Urinary bladder (tissue), 4 donors: Measurements from ENCODE around the gene BTBD19. TPM values are rescaled to one million over a fixed set of nuclear protein-coding genes. Genes with fewer than 3 reads are reported as not detected.
"Not testable (repeated sequence)": the region's sequence is repeated elsewhere in the genome, so short reads cannot be mapped to it uniquely, and the experiment has no call there.

Source experiments
- DNase-seq: peaks from one replicate; pipeline ENCODE4 v3.0.0-alpha.2; 2015; ENCODE audit errors: extremely low spot score
- H3K27ac ChIP-seq: one replicate; pipeline ENCODE4 v1.5.1; 2013; ENCODE audit warnings: low read depth, mild to moderate bottlenecking, moderate library complexity
- H3K36me3 ChIP-seq: one replicate; pipeline ENCODE4 v1.6.1; 2013; ENCODE audit warnings: mild to moderate bottlenecking, moderate library complexity; ENCODE audit not compliant: insufficient read depth
- H3K4me1 ChIP-seq: one replicate; pipeline ENCODE4 v1.6.1; 2013; ENCODE audit warnings: mild to moderate bottlenecking, moderate library complexity; ENCODE audit not compliant: insufficient read depth
- H3K4me3 ChIP-seq: one replicate; pipeline ENCODE4 v1.5.1; 2013; ENCODE audit warnings: low read depth, low read length
- WGBS: extraction: QIAGEN DNeasy Blood & Tissue Kit; methylation state at CpG from one replicate; pipeline ENCODE4 v1.1.7; 2013; 5-methylcytosine and 5-hydroxymethylcytosine counted together
- polyA plus RNA-seq: library from polyadenylated mRNA; stranded (reverse); fragments of 200-250 nt; gene quantifications from one replicate; pipeline ENCODE4 v1.2.3, GENCODE V29; 2013
- total RNA-seq: library from RNA; depleted of rRNA; stranded (reverse); fragments of >200 nt; gene quantifications from one replicate; pipeline ENCODE4 v1.2.3, GENCODE V29; 2014
- donor health status: healthy with polysubstance abuse.
- donor health status: healthy.

The BTBD19 gene
- total RNA-seq (5.3 TPM), polyA plus RNA-seq (4.3 TPM)

GRCh38 chr1:44808063-44808937 is at the start of gene BTBD19:
Gene BTBD19, plus strand, starts transcription at chr1:44808523. Its CDS starts 298 bp downstream, at chr1:44808821.
- H3K4me3 ChIP-seq: no peak within 1 kb of the TSS

GRCh38 chr1:44759077-44759476 is 49.2 kb upstream of the BTBD19 start:
- Histone ChIP-seq H3K36me3 (no peaks in the 10 kb centered on the region), H3K4me3 (no peak overlapping the region), H3K4me1 (no peaks in the 10 kb centered on the region), H3K27ac (no peak overlapping the region)
- DNase-seq: no peak
- 90% methylated on average over 11 of the region's 11 CpGs for WGBS

More at GRCh38 chr1:44808063-44808937, at the start of gene BTBD19:
- Histone ChIP-seq H3K36me3 (no peaks in the 10 kb centered on the region), H3K4me1 (no peaks in the 10 kb centered on the region), H3K27ac (peak within 1 kb of the TSS; percentile 100)
- 16% methylated on average over 23 of the region's 23 CpGs for WGBS
- DNase-seq: peak; percentile 83

GRCh38 chr1:44760876-44761275 is 47.4 kb upstream of the BTBD19 start:
- no peak for DNase-seq
- Histone ChIP-seq H3K4me3 (no peak overlapping the region), H3K36me3 (no peaks in the 10 kb centered on the region), H3K4me1 (no peaks in the 10 kb centered on the region), H3K27ac (no peak overlapping the region)
- 93% methylated on average over 3 of the region's 3 CpGs for WGBS

- H3K36me3 ChIP-seq, H3K27ac ChIP-seq, DNase-seq, H3K4me3 ChIP-seq, H3K4me1 ChIP-seq: not testable (repeated sequence)
- 96% methylated on average over 6 of the region's 6 CpGs for WGBS
Measured at GRCh38 chr1:44766421-44766820, 41.9 kb upstream of the BTBD19 start.

- under 1% methylated on average over 65 of the region's 65 CpGs for WGBS
- H3K4me1 ChIP-seq: no peaks in the 10 kb centered on the region
- H3K4me3 ChIP-seq: peak within 1 kb of the TSS; percentile 79
Measured at GRCh38 chr1:44775078-44775929, 33.0 kb upstream of the BTBD19 start, which contains the start of gene RPS8. Gene RPS8, plus strand, starts transcription at chr1:44775540. Its CDS starts 57 bp downstream, at chr1:44775597.

GRCh38 chr1:44775930-44776729 is 32.2 kb upstream of the BTBD19 start:
- Histone ChIP-seq H3K4me3 (peak overlapping the region; percentile 79), H3K27ac (peak overlapping the region; percentile 87), H3K36me3 (no peaks in the 10 kb centered on the region), H3K4me1 (no peaks in the 10 kb centered on the region)
- 6% methylated on average over 36 of the region's 36 CpGs for WGBS
- no peak for DNase-seq

More at GRCh38 chr1:44775078-44775929, 33.0 kb upstream of the BTBD19 start, which contains the start of gene RPS8:
- Histone ChIP-seq H3K27ac (peak within 1 kb of the TSS; percentile 99), H3K36me3 (no peaks in the 10 kb centered on the region)
- DNase-seq: peak; percentile 90

- Histone ChIP-seq H3K36me3 (no peaks in the 10 kb centered on the region), H3K27ac (peak overlapping the region; percentile 87), H3K4me3 (peak overlapping the region; percentile 79), H3K4me1 (no peaks in the 10 kb centered on the region)
- WGBS: 51% methylated on average over 12 of the region's 12 CpGs
- no peak for DNase-seq
Measured at GRCh38 chr1:44776730-44777068, 31.6 kb upstream of the BTBD19 start.

- WGBS: 81% methylated on average over 14 of the region's 14 CpGs
- Histone ChIP-seq H3K36me3 (no peaks in the 10 kb centered on the region), H3K4me1 (no peaks in the 10 kb centered on the region), H3K27ac (no peak overlapping the region), H3K4me3 (no peak overlapping the region)
- no peak for DNase-seq
Measured at GRCh38 chr1:44777547-44777946, 30.8 kb upstream of the BTBD19 start.

GRCh38 chr1:44777969-44778635 is 30.2 kb upstream of the BTBD19 start:
- H3K4me1 ChIP-seq: no peaks in the 10 kb centered on the region
- H3K27ac ChIP-seq: no peak overlapping the region
- H3K4me3 ChIP-seq: no peak overlapping the region
- WGBS: 78% methylated on average over 13 of the region's 13 CpGs
- DNase-seq: no peak
- H3K36me3 ChIP-seq: no peaks in the 10 kb centered on the region

- no peaks in the 10 kb centered on the region for H3K36me3 ChIP-seq
Measured at GRCh38 chr1:44778705-44779576, 29.4 kb upstream of the BTBD19 start.

GRCh38 chr1:44780583-44781121 is 27.7 kb upstream of the BTBD19 start:
- H3K36me3 ChIP-seq: no peaks in the 10 kb centered on the region
- H3K4me3 ChIP-seq: no peak overlapping the region
- DNase-seq: no peak
- H3K27ac ChIP-seq: no peak overlapping the region
- 93% methylated on average over 14 of the region's 14 CpGs for WGBS
- no peaks in the 10 kb centered on the region for H3K4me1 ChIP-seq

More at GRCh38 chr1:44778705-44779576, 29.4 kb upstream of the BTBD19 start:
- Histone ChIP-seq H3K27ac (no peak overlapping the region), H3K4me3 (no peak overlapping the region), H3K4me1 (no peaks in the 10 kb centered on the region)
- 94% methylated on average over 6 of the region's 6 CpGs for WGBS
- no peak for DNase-seq

- no peaks in the 10 kb centered on the region for H3K36me3 ChIP-seq
- H3K4me1 ChIP-seq: no peaks in the 10 kb centered on the region
- no peak overlapping the region for H3K27ac ChIP-seq
- peak overlapping the region; percentile 43 for H3K4me3 ChIP-seq
- no peak for DNase-seq
- 49% methylated on average over 8 of the region's 8 CpGs for WGBS
Measured at GRCh38 chr1:44783697-44784093, 24.6 kb upstream of the BTBD19 start.
